HG02642 (cell line): Measurements from ENCODE around the gene SLC23A3.
"Not testable (repeated sequence)": the region's sequence is repeated elsewhere in the genome, so short reads cannot be mapped to it uniquely, and the experiment has no call there.

Source experiments
- ATAC-seq: cut with Tn5 transposase; IDR thresholded peaks from one replicate; pipeline ENCODE4 v1.9.1; 2021; ENCODE audit warnings: mild to moderate bottlenecking; ENCODE audit not compliant: unreplicated experiment, poor library complexity

Gene SLC23A3

DNA sequence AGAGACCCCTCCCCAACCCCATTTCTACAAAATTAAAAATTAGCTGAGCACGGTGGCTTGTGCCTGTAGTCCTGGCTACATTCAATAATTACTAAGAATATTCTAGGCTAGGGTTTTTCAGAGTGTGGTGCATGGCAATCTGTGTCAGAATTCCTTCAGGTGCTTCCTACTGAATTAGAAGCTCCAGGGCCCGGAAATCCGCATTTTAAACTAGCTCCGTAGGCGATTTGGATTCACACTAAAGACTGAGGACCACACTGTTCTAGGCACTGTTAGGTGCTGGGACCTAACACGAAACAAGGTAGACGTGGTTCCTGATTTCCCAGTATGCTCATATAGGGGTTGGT, 36.1 kb upstream of the SLC23A3 start:
- ATAC-seq = no peak

DNA sequence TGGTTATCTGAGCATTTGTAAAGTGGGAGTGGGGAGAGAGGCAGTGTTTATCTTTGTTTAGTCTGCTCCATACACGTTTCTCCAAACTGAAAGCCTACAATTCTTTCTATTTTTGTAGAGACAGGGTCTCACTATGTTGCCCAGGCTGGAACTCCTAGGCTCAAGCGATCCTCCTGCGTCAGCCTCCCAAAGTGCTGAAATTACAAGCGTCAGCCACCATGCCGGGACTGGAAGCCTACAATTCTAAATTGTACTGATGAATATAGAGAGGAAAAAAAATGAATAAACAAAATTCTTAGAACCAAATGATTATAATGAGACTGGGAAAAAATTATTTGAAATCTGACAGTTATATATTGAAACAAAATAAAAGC, 35.3 kb upstream of the SLC23A3 start:
- no peak for ATAC-seq

DNA sequence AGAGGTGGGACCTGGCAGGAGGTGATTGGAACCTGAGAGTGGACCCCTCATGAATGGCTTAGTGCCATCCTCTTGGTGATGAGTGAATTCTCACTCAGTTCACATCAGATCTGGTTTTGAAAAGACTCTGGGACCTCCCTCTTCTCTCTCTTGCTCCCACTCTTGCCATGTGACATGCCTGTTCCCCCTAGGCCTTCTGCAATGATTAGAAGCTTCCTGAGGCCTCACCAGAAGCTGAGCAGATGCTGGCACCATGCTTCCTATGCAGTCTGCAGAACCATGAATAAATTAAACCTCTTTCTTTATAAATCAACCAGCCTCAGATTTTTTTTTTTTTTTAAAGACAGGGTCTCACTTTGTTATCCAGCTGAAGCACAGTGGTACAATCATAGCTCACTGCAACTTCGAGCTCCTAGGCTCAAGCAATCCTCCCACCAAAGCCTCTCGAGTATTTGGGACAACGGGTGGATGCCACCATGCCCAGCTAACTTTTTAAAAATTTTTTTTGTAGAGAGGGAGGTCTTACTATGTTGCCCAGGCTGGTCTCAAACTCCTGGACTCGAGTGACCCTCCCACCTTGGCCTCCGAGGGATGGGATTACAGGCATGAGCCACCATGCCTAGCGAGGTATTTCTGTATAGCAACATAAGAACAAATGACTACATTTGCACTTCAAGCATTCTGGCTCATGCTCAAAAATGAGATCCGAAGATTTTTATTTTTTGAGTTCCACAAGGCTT, 34.8 kb upstream of the SLC23A3 start:
- no peak for ATAC-seq

DNA sequence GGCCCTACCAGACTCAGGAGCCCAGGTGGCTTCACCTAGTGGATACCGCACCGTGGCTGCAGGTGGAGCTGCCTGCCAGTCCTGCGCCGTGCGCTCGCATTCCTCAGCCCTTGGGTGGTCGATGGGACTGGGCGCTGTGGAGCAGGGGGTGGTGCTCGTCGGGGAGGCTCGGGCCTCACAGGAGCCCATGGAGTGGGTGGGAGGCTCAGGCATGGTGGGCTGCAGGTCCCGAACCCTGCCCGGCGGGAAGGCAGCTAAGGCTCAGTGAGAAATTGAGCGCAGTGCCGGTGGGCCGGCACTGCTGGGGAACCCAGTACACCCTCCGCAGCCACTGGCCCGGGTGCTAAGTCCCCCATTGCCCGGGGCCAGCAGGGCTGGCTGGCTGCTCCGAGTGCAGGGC, 31.5 kb upstream of the SLC23A3 start:
- not testable (repeated sequence) for ATAC-seq

DNA sequence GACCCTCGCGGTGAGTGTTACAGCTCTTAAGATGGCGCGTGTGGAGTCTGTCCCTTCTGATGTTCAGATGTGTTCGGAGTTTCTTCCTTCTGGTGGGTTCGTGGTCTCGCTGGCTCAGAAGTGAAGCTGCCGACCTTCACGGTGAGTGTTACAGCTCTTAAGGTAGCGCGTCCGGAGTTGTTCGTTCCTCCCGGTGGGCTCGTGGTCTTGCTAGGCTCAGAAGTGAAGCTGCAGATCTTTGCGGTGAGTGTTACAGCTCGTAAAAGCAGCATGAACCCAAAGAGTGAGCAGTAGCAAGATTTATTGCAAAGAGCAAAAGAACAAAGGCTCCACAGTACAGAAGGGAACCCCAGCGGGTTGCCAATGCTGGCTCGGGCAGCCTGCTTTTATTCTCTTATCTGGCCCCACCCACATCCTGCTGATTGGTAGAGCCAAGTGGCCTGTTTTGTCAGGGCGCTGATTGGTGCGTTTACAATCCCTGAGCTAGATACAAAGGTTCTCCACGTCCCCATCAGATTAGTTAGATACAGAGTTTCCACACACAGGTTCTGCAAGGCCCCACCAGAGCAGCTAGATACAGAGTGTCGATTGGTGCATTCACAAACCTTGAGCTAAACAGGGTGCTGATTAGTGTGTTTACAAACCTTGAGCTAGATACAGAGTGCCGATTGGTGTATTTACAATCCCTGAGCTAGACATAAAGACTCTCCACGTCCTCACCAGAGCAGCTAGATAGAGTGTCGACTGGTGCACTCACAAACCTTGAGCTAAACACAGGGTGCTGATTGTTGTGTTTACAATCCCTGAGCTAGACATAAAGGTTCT, 30.9 kb upstream of the SLC23A3 start:
- not testable (repeated sequence) for ATAC-seq

DNA sequence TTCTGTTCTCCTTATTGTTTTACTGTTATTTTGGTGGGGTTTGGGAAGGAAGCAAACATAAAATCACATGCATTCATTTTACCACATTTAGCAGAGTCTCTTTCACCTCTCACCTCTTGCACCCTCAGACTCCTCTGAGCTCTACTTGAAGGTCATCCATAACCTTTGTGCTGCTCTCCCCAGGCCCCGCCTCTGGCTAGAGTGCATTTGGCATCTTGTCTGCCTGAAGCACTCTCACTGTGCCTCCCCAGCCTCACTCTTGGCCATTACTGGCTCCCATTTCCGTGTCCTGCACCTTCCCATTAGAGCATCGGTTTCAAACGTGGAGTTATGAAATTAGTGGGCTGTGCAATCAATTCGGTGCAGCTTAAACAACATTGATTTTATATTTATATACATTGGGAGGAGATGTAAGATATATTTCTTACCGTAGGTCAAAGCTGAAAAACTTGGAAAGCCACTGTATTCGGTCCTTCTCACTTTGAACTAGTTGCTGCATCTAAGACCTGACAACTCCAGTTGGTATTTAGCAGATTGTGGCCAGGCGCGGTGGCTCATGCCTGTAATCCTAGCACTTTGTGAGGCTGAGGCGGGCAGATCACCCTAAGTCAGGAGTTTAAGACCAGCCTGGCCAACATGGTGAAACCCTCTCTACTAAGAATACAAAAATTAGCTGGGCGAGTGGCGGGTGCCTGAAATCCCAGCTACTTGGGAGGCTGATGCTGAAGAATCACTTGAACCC, 29.8 kb upstream of the SLC23A3 start:
- no peak for ATAC-seq

- ATAC-seq = no peak
These were observed 29.1 kb upstream of the SLC23A3 start for GRCh38 chr2:219198974-219199373.

- no peak for ATAC-seq
These were observed 27.6 kb upstream of the SLC23A3 start for GRCh38 chr2:219197388-219197787.

GRCh38 chr2:219186754-219187456, 17.1 kb upstream of the SLC23A3 start:
- no peak for ATAC-seq

DNA sequence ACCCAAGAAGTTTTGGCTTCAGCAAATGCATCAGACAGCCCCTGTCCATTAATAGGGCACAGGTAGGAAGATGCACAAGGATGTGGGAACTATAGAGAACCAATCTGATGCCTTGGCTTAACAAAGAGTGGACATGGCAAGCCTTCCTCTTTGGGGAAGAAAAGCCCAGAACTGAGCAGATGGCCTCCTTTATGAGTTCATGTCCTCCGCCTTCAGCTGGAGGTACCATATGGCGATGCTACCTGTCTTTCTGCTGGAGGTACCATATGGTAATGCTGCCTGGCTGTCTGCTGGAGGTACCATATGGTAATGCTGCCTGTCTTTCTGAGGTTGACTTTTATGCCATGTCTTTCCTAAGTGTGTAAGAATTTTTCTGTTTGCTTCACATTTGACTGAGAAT, 14.3 kb upstream of the SLC23A3 start:
- no peak for ATAC-seq

DNA sequence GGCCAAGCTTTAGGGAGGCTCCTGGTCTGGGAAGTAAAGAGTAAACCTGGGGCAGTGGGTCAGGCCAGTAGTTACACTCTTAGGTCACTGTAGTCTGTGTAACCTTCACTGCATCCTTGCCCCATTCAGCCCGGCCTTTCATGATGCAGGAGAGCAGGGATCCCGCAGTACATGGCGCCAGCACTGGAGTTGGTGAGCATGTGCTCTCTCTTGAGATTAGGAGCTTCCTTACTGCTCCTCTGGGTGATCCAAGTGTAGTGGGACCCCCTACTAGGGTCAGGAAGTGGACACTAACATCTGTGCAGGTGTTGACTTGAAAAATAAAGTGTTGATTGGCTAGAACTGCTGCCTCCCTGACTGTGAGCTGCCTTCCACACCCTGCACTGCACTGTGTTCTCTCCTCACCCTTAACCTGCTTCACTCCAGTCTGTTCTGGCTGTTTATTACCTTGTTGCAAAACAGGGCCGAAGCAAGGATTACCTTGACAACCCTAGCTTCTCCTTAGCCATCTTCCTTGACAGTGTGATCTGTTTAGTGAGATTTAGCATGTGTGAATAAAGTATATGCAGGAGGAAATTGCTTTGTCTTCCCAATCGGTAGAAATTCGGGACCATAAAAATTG, 13.4 kb upstream of the SLC23A3 start:
- ATAC-seq = no peak

- no peak for ATAC-seq
These were observed 12.7 kb upstream of the SLC23A3 start for GRCh38 chr2:219182331-219183150.

DNA sequence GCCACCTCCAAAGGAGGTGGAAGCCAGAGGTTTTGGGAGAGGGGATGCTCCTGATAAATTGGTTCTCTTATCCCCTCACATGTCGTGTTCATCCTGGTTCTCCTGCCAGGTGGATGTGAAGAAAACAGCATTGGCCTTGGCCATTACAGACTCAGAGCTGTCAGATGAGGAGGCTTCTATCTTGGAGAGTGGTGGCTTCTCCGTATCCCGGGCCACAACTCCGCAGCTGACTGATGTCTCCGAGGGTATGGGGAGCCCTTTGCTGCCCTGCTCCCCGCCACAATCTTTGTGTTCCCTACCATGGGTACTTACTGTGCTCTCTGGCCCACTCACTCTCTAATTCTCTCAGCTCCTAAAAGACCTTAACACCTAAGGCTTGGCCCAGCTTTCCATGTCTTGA, 11.7 kb upstream of the SLC23A3 start:
- ATAC-seq = no peak

DNA sequence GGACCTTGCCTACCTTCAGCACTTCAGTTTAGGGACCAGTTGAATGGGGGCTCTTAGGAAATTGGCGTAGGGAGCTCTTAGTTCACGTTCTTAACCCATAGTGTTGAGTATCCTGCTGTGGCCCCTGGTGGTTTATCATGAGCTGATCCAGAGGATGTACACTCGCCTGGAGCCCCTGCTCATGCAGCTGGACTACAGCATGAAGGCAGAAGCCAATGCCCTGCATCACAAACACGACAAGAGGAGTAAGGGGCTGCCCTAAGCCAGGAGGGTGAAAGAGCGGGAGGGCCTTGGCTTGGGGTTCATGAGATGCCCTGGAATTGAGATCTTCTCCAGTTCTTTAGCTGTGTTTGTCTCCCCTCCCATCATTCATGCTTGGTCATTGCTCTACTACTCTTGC, 11.1 kb upstream of the SLC23A3 start:
- no peak for ATAC-seq

DNA sequence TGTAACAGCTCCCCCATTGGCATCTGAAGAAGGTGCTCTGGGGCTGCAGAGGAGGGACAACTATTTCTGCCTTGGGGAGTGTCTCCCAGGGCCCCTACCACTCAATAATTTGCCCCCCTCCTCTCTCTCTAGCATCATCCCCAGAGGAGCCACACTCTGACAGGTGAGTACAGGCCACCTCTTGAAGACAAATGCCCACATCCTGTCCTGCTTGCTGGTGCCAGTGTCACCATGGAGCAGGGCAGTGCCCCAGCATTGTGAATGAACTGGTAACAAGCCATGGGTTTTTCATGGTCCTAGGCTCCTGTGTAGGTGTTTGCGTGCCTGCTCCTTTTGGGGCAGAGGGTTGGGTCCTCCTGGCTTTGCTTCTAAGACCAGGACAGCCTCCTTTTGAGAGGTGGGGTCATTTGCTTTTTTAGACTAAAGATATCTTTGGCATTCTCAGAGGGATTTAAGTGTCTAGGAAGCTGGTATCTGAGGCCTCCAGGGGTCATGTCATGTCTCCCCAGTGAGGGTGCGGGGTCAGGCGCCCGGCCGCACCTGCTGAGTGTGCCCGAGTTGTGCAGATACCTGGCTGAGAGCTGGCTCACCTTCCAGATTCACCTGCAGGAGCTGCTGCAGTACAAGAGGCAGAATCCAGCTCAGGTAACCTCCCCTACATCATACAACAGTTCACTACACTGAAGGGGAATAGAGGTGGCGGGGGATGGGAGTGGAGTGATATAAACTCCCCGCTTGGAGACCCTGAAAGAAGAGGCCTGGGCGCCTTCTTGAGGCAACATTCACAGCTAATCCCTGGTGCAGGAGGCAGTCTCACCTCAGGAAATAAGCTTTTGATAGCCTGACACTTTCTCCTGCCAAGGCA, 10.0 kb upstream of the SLC23A3 start:
- ATAC-seq = no peak

GRCh38 chr2:219178377-219179175, 8.7 kb upstream of the SLC23A3 start:
- ATAC-seq = peak; percentile 16

- peak; percentile 55 for ATAC-seq
These were observed 7.9 kb upstream of the SLC23A3 start, which contains the start of gene RETREG2 for GRCh38 chr2:219177552-219178376. Gene RETREG2 (plus strand): TSS chr2:219178275. CDS start chr2:219178353, 78 bp downstream.
